OCI-LY1 (cell line): ENCODE data around the gene CNST.

Experiments used
- CTCF ChIP-seq: fragments of 200-600 bp; sonication (generic), shearing (Covaris generic); IDR thresholded peaks from 2 replicates; pipeline ENCODE4 v1.5.1; 2017; ENCODE audit warnings: mild to moderate bottlenecking, antibody characterized with exemption, low read length, moderate library complexity, mixed read lengths
- EZH2 ChIP-seq: fragments of 200-600 bp; sonication (generic), shearing (Covaris generic); IDR thresholded peaks from 2 replicates; pipeline ENCODE4 v1.8.0; 2017; ENCODE audit warnings: borderline replicate concordance, mixed run types, mild to moderate bottlenecking, antibody characterized with exemption, low read length, moderate library complexity, mixed read lengths

GRCh38 chr1:246600579-246600978, 34.3 kb downstream of the CNST start:
- TF ChIP-seq CTCF = no peak
- no peak for TF ChIP-seq EZH2
